AG04450 (cell line): ENCODE measurements around the gene PDE10A. TPM values are rescaled to one million over a fixed set of nuclear protein-coding genes. Genes with fewer than 3 reads are reported as not detected.

ENCODE experiments used
- CTCF ChIA-PET: fragments of 300-600, 350-600 bp; formaldehyde crosslinking; extraction: SDS; loops from one replicate; lab custom pipeline; 2022; ENCODE audit warnings: antibody characterized with exemption, inconsistent platforms; lab: Charles Lee
- POLR2A ChIA-PET: fragments of 350-600 bp; formaldehyde crosslinking; extraction: SDS; loops from one replicate; lab custom pipeline; 2021; ENCODE audit warnings: antibody characterized with exemption, inconsistent platforms; lab: Yijun Ruan, JAX
- DNase-seq: peaks from one replicate; pipeline ENCODE4 v3.0.0-alpha.2; 2011; ENCODE audit warnings: low read depth, low spot score
- H3K27ac ChIP-seq: one replicate; pipeline ENCODE4 v1.5.1; 2012; ENCODE audit warnings: low read depth, low read length, control low read depth
- H3K27me3 ChIP-seq: one replicate; pipeline ENCODE4 v1.6.0; 2012; ENCODE audit warnings: low read length; ENCODE audit not compliant: control insufficient read depth, insufficient read depth
- H3K4me3 ChIP-seq: 2 replicates; pipeline ENCODE4 v1.5.1; 2011; ENCODE audit warnings: mild to moderate bottlenecking, low read depth, low read length, control low read depth
- H3K9me3 ChIP-seq: 2 replicates; pipeline ENCODE4 v1.5.1; 2012; ENCODE audit warnings: low read length; ENCODE audit not compliant: control insufficient read depth, insufficient read depth
- CTCF ChIP-seq: IDR thresholded peaks from 2 replicates; pipeline ENCODE4 v1.5.1; 2011; ENCODE audit warnings: low read depth, low read length, control low read depth, inconsistent platforms
- polyA plus RNA-seq: library from polyadenylated mRNA; depleted of rRNA; stranded (reverse); fragments of >200 nt; gene quantifications from 2 replicates; pipeline ENCODE4 v1.2.3, GENCODE V29; 2011

Gene PDE10A
- polyA plus RNA-seq, 1 experiment, result 7.8 TPM

GRCh38 chr6:165661664-165662025, 1.4 kb downstream of the PDE10A start:
- peaks cover 41% of the 10 kb centered on the region for H3K27me3 ChIP-seq
- ChIA-PET CTCF (no interaction called here), POLR2A (no interaction called here)
- DNase-seq, result no peak
- TF ChIP-seq CTCF, result no peak
- H3K4me3 ChIP-seq, result peak overlapping the region; percentile 37
- no peak overlapping the region for H3K27ac ChIP-seq
- no peaks in the 10 kb centered on the region; the same call in 1 of the 2 replicates for H3K9me3 ChIP-seq

GRCh38 chr6:165660857-165661663, 2.0 kb downstream of the PDE10A start:
- H3K27me3 ChIP-seq, result peaks cover 40% of the 10 kb centered on the region
- no peak overlapping the region for H3K27ac ChIP-seq
- CTCF ChIA-PET, result no interaction called here
- no peak for DNase-seq
- H3K9me3 ChIP-seq, result no peaks in the 10 kb centered on the region; the same call in 1 of the 2 replicates
- TF ChIP-seq CTCF, result no peak
- H3K4me3 ChIP-seq, result peak overlapping the region; percentile 37; the same call in 1 of the 2 replicates
- POLR2A ChIA-PET, result no interaction called here

GRCh38 chr6:165659945-165660856, 2.8 kb downstream of the PDE10A start:
- ChIA-PET CTCF (no interaction called here), POLR2A (no interaction called here)
- no peak for TF ChIP-seq CTCF
- Histone ChIP-seq H3K9me3 (peaks cover 3% of the 10 kb centered on the region), H3K27me3 (peaks cover 35% of the 10 kb centered on the region), H3K4me3 (peak overlapping the region; percentile 40), H3K27ac (no peak overlapping the region)
- DNase-seq, result no peak

GRCh38 chr6:165658395-165659058, 4.5 kb downstream of the PDE10A start:
- TF ChIP-seq CTCF, result no peak
- no peak overlapping the region for H3K4me3 ChIP-seq
- POLR2A ChIA-PET, result no interaction called here
- DNase-seq, result no peak
- peaks cover 20% of the 10 kb centered on the region for H3K27me3 ChIP-seq
- no peak overlapping the region for H3K27ac ChIP-seq
- peaks cover 7% of the 10 kb centered on the region for H3K9me3 ChIP-seq
- CTCF ChIA-PET, result no interaction called here
